H9 (cell line): ENCODE data around the gene SYDE2. TPM values are rescaled to one million over a fixed set of nuclear protein-coding genes. Genes with fewer than 3 reads are reported as not detected.

Source experiments
- DNase-seq: peaks from one replicate; pipeline ENCODE4 v3.0.0-alpha.2; 2017
- H2AFZ ChIP-seq: one replicate; pipeline ENCODE4 v1.6.1; 2013; ENCODE audit warnings: mild to moderate bottlenecking, low read length, control low read depth, moderate library complexity
- H2AK5ac ChIP-seq: 2 replicates; pipeline ENCODE4 v1.6.1; 2013; ENCODE audit warnings: low read length, control low read depth, mixed read lengths; ENCODE audit not compliant: insufficient read length
- H2BK120ac ChIP-seq: one replicate; pipeline ENCODE4 v1.6.1; 2013; ENCODE audit warnings: low read depth, mild to moderate bottlenecking, low read length, control low read depth, inconsistent platforms; ENCODE audit not compliant: poor library complexity, severe bottlenecking
- H2BK12ac ChIP-seq: 2 replicates; pipeline ENCODE4 v1.6.1; 2013; ENCODE audit warnings: low read length, control low read depth, mixed read lengths, low read depth; ENCODE audit not compliant: insufficient read length
- H2BK15ac ChIP-seq: 2 replicates; pipeline ENCODE4 v1.6.1; 2013; ENCODE audit warnings: low read depth, low read length, control low read depth
- H2BK20ac ChIP-seq: one replicate; pipeline ENCODE4 v1.6.1; 2013; ENCODE audit warnings: low read depth, mild to moderate bottlenecking, low read length, control low read depth, inconsistent platforms; ENCODE audit not compliant: poor library complexity, severe bottlenecking
- H2BK5ac ChIP-seq: 2 replicates; pipeline ENCODE4 v1.6.1; 2013; ENCODE audit warnings: low read length, control low read depth, mixed read lengths; ENCODE audit not compliant: insufficient read length
- H3K14ac ChIP-seq: 2 replicates; pipeline ENCODE4 v1.6.1; 2013; ENCODE audit warnings: low read length, control low read depth; ENCODE audit not compliant: insufficient read depth
- H3K18ac ChIP-seq: 2 replicates; pipeline ENCODE4 v1.6.1; 2013; ENCODE audit warnings: low read depth, mild to moderate bottlenecking, mixed read lengths, low read length, control low read depth; ENCODE audit not compliant: insufficient read length
- H3K23ac ChIP-seq: 2 replicates; pipeline ENCODE4 v1.6.1; 2013; ENCODE audit warnings: low read length, control low read depth, mixed read lengths, low read depth; ENCODE audit not compliant: insufficient read length
- H3K23me2 ChIP-seq: 2 replicates; pipeline ENCODE4 v1.6.1; 2013; ENCODE audit warnings: low read depth, mild to moderate bottlenecking, mixed read lengths, low read length, control low read depth; ENCODE audit not compliant: insufficient read length, poor library complexity, severe bottlenecking
- H3K27ac ChIP-seq: 2 replicates; pipeline ENCODE4 v1.5.1; 2013; ENCODE audit warnings: low read length, control low read depth, mixed read lengths, low read depth; ENCODE audit not compliant: insufficient read length
- H3K27me3 ChIP-seq: 2 replicates; pipeline ENCODE4 v1.6.1; 2013; ENCODE audit warnings: low read length, control low read depth, inconsistent platforms; ENCODE audit not compliant: insufficient read depth
- H3K4ac ChIP-seq: 2 replicates; pipeline ENCODE4 v1.6.1; 2013; ENCODE audit warnings: low read depth, mild to moderate bottlenecking, control low read depth, inconsistent platforms, low read length, moderate library complexity
- H3K4me1 ChIP-seq: 2 replicates; pipeline ENCODE4 v1.6.1; 2013; ENCODE audit warnings: low read length, control low read depth, inconsistent platforms; ENCODE audit not compliant: insufficient read depth
- H3K4me2 ChIP-seq: 2 replicates; pipeline ENCODE4 v1.6.1; 2013; ENCODE audit warnings: low read length, control low read depth, mixed read lengths; ENCODE audit not compliant: insufficient read length, insufficient read depth
- H3K56ac ChIP-seq: 2 replicates; pipeline ENCODE4 v1.6.1; 2013; ENCODE audit warnings: low read depth, mild to moderate bottlenecking, mixed read lengths, low read length, control low read depth; ENCODE audit not compliant: insufficient read length
- H3K79me1 ChIP-seq: 2 replicates; pipeline ENCODE4 v1.6.1; 2013; ENCODE audit warnings: low read depth, mild to moderate bottlenecking, moderate library complexity, low read length, control low read depth, inconsistent platforms; ENCODE audit not compliant: insufficient read depth, poor library complexity, severe bottlenecking
- H3K79me2 ChIP-seq: 2 replicates; pipeline ENCODE4 v1.6.1; 2013; ENCODE audit warnings: low read length, control low read depth, inconsistent platforms; ENCODE audit not compliant: insufficient read depth
- H3K9ac ChIP-seq: 2 replicates; pipeline ENCODE4 v1.6.1; 2013; ENCODE audit warnings: low read length, control low read depth, mixed read lengths; ENCODE audit not compliant: insufficient read length; ENCODE audit errors: extremely low read depth
- H3K9me3 ChIP-seq: one replicate; pipeline ENCODE4 v1.6.1; 2013; ENCODE audit warnings: low read depth, low read length, inconsistent platforms; ENCODE audit not compliant: control insufficient read depth
- H3T11ph ChIP-seq: one replicate; pipeline ENCODE4 v1.6.1; 2013; ENCODE audit warnings: mild to moderate bottlenecking, low read length, control low read depth, inconsistent platforms
- H4K20me1 ChIP-seq: one replicate; pipeline ENCODE4 v1.6.1; 2013; ENCODE audit not compliant: control insufficient read depth, insufficient read length, insufficient read depth
- H4K5ac ChIP-seq: 2 replicates; pipeline ENCODE4 v1.6.1; 2013; ENCODE audit warnings: low read depth, mild to moderate bottlenecking, mixed read lengths, low read length, control low read depth; ENCODE audit not compliant: insufficient read length
- H4K8ac ChIP-seq: replicated peaks from 2 replicates; pipeline ENCODE4 v1.6.1; 2013; ENCODE audit warnings: low read length, control low read depth, mixed read lengths, low read depth; ENCODE audit not compliant: insufficient read length
- H4K91ac ChIP-seq: 2 replicates; pipeline ENCODE4 v1.6.1; 2013; ENCODE audit warnings: low read depth, mild to moderate bottlenecking, moderate library complexity, mixed read lengths, low read length, control low read depth; ENCODE audit not compliant: insufficient read length
- H3K27ac Mint-ChIP-seq, 3 experiments: 2 replicates in 2 of 3; 3 replicates in 1 of 3; pipeline ENCODE4 v1.8.0; 2020 to 2021; ENCODE audit warnings: mixed read lengths in 3 of 3, mild to moderate bottlenecking in 1 of 3, moderate library complexity in 1 of 3
- H3K27me3 Mint-ChIP-seq: 2 replicates; pipeline ENCODE4 v1.8.0; 2021; ENCODE audit warnings: low read depth, mild to moderate bottlenecking, moderate library complexity, mixed read lengths
- H3K36me3 Mint-ChIP-seq, 3 experiments: 2 replicates in 2 of 3; 3 replicates in 1 of 3; pipeline ENCODE4 v1.8.0; 2020 to 2021; ENCODE audit warnings: low read depth in 3 of 3, mixed read lengths in 3 of 3; ENCODE audit not compliant: insufficient read depth in 1 of 3
- H3K4me1 Mint-ChIP-seq, 2 experiments: 2 replicates each; pipeline ENCODE4 v1.8.0; 2020; ENCODE audit warnings: mixed read lengths in 2 of 2
- H3K4me3 Mint-ChIP-seq, 2 experiments: 2 replicates in 1 of 2; 3 replicates in 1 of 2; pipeline ENCODE4 v1.8.0; 2020 to 2021; ENCODE audit warnings: mild to moderate bottlenecking in 2 of 2, mixed read lengths in 2 of 2, moderate library complexity in 1 of 2
- H3K9me3 Mint-ChIP-seq, 2 experiments: 2 replicates in 1 of 2; 3 replicates in 1 of 2; pipeline ENCODE4 v1.8.0; 2020; ENCODE audit warnings: mild to moderate bottlenecking in 2 of 2, mixed read lengths in 2 of 2, moderate library complexity in 1 of 2
- CTCF ChIP-seq: fragments of 200-600 bp; sonication (generic); conservative IDR thresholded peaks from 3 replicates; pipeline ENCODE4 v1.8.0; 2021; ENCODE audit warnings: antibody characterized with exemption, mild to moderate bottlenecking
- WGBS: extraction: QIAGEN DNeasy Blood & Tissue Kit; methylation state at CpG from one replicate; pipeline ENCODE4 v1.1.7; 2013; ENCODE audit warnings: missing lambda C conversion rate, low lambda C conversion rate, mixed read lengths; ENCODE audit not compliant: insufficient read length; ENCODE audit errors: extremely low coverage; 5-methylcytosine and 5-hydroxymethylcytosine counted together
- total RNA-seq: library from RNA; stranded (reverse); gene quantifications from 2 replicates; pipeline ENCODE4 v1.2.1, GENCODE V29; 2021

The SYDE2 gene
- total RNA-seq, 1 experiment from 2014 or later: 12.4 TPM

DNA sequence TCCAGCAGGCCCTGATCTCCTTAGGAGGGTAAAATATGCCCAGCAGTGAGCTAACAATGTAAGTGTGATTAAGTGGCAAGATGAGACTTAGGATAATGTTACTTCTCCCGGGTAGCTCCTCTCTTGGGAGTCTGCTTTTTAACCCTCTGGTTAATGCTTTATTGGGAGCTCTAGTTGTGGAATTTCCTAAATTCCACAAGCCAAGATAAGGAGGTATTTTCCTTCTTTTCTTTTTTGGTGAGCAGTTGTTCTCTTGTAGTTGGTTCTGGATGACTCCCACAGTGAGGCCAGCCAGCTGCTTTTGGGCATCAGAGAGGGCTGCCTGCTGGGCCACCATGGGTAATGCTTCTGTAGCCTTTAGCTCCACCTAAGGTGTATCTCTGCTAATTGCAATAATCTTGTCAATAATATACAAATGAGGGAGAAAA is 39.4 kb upstream of the SYDE2 start:
- no peaks in the 10 kb centered on the region for H3K9me3 Mint-ChIP-seq
- no peak overlapping the region for H2BK120ac ChIP-seq
- H3K4ac ChIP-seq: no peak overlapping the region
- no peak overlapping the region for H3T11ph ChIP-seq
- TF ChIP-seq CTCF: peak; percentile 61
- H3K56ac ChIP-seq: no peak overlapping the region
- H4K20me1 ChIP-seq: no peaks in the 10 kb centered on the region
- DNase-seq: peak; percentile 47
- peak overlapping the region; percentile 67 for H2AFZ ChIP-seq
- H4K5ac ChIP-seq: no peak overlapping the region
- H2AK5ac ChIP-seq: no peak overlapping the region
- H2BK15ac ChIP-seq: no peak overlapping the region
- no peak overlapping the region for H2BK5ac ChIP-seq
- no peaks in the 10 kb centered on the region for H3K36me3 Mint-ChIP-seq
- no peak overlapping the region for H3K18ac ChIP-seq
- H3K4me1 Mint-ChIP-seq: peaks cover 26 to 28% of the 10 kb centered on the region in 2 experiments
- H2BK20ac ChIP-seq: no peak overlapping the region
- no peaks in the 10 kb centered on the region for H3K9me3 ChIP-seq
- no peaks in the 10 kb centered on the region; the same call in none of the 2 replicates for H3K27me3 Mint-ChIP-seq
- no CpG with 5 or more reads among the region's 1 CpG for WGBS
- H3K27ac Mint-ChIP-seq: no peak overlapping the region; a peak in 1 of 7 replicates
- H2BK12ac ChIP-seq: no peak overlapping the region
- no peaks in the 10 kb centered on the region; the same call in 1 of the 2 replicates for H3K4me1 ChIP-seq
- no peaks in the 10 kb centered on the region for H3K79me1 ChIP-seq
- H3K23ac ChIP-seq: no peak overlapping the region
- no peak overlapping the region for H3K9ac ChIP-seq
- H3K14ac ChIP-seq: no peak overlapping the region
- no peak overlapping the region for H3K27ac ChIP-seq
- no peak overlapping the region for H3K4me3 Mint-ChIP-seq
- H4K8ac ChIP-seq: no peak overlapping the region
- H3K79me2 ChIP-seq: no peaks in the 10 kb centered on the region
- no peaks in the 10 kb centered on the region for H3K23me2 ChIP-seq
- no peak overlapping the region for H3K4me2 ChIP-seq
- H4K91ac ChIP-seq: no peak overlapping the region
- H3K27me3 ChIP-seq: no peaks in the 10 kb centered on the region
